ENCODE data around the gene PODXL2. TPM values are rescaled to one million over a fixed set of nuclear protein-coding genes. Genes with fewer than 3 reads are reported as not detected.

Gene PODXL2
- total RNA-seq, 2 donors from 2014 or later, result 0.14 to 1.4 TPM

- H3K9me3 Mint-ChIP-seq, result no peaks in the 10 kb centered on the region
- H3K4me1 Mint-ChIP-seq (ENCODE audit: low read depth), result peaks cover 19% of the 10 kb centered on the region
- H3K36me3 Mint-ChIP-seq (ENCODE audit: insufficient read depth in 2 of 2), result peaks cover 26 to 69% of the 10 kb centered on the region in 2 donors
- H3K4me3 Mint-ChIP-seq, result no peak overlapping the region
- ATAC-seq (replicated peaks in 1 of 2) (no peak), DNase-seq (no peak)
- H3K27me3 Mint-ChIP-seq (ENCODE audit: low read depth), result no peaks in the 10 kb centered on the region
- no peak overlapping the region for H3K27ac Mint-ChIP-seq
Observed at GRCh38 chr3:127610105-127610504, 18.9 kb upstream of the PODXL2 start.

- Mint-ChIP-seq H3K9me3 (no peaks in the 10 kb centered on the region), H3K27me3 (ENCODE audit: low read depth) (no peaks in the 10 kb centered on the region), H3K27ac (no peak overlapping the region), H3K4me3 (no peak overlapping the region), H3K36me3 (ENCODE audit: insufficient read depth in 2 of 2) (peaks cover 20 to 60% of the 10 kb centered on the region in 2 donors), H3K4me1 (ENCODE audit: low read depth) (peaks cover 19% of the 10 kb centered on the region)
- ATAC-seq (replicated peaks in 1 of 2) (no peak), DNase-seq (no peak)
Observed at GRCh38 chr3:127611251-127611650, 17.7 kb upstream of the PODXL2 start.

GRCh38 chr3:127612966-127613365, 16.0 kb upstream of the PODXL2 start:
- ATAC-seq (replicated peaks in 1 of 2), result no peak
- no peak for DNase-seq
- Mint-ChIP-seq H3K4me3 (no peak overlapping the region), H3K27ac (no peak overlapping the region), H3K9me3 (no peaks in the 10 kb centered on the region), H3K36me3 (ENCODE audit: insufficient read depth in 2 of 2) (peaks cover 15 to 51% of the 10 kb centered on the region in 2 donors), H3K27me3 (ENCODE audit: low read depth) (no peaks in the 10 kb centered on the region), H3K4me1 (ENCODE audit: low read depth) (peaks cover 19% of the 10 kb centered on the region)

- DNase-seq (no peak), ATAC-seq (replicated peaks in 1 of 2) (no peak)
- Mint-ChIP-seq H3K9me3 (no peaks in the 10 kb centered on the region), H3K27me3 (ENCODE audit: low read depth) (no peaks in the 10 kb centered on the region), H3K36me3 (ENCODE audit: insufficient read depth in 2 of 2) (peaks cover 14 to 50% of the 10 kb centered on the region in 2 donors), H3K4me1 (ENCODE audit: low read depth) (peaks cover 19% of the 10 kb centered on the region), H3K4me3 (no peak overlapping the region), H3K27ac (no peak overlapping the region)
Observed at GRCh38 chr3:127613406-127613805, 15.6 kb upstream of the PODXL2 start.

- Mint-ChIP-seq H3K27me3 (ENCODE audit: low read depth) (no peaks in the 10 kb centered on the region), H3K36me3 (ENCODE audit: insufficient read depth in 2 of 2) (peaks cover 12 to 46% of the 10 kb centered on the region in 2 donors), H3K4me1 (ENCODE audit: low read depth) (peaks cover 11% of the 10 kb centered on the region), H3K27ac (peak overlapping the region; percentile 72), H3K4me3 (no peak overlapping the region), H3K9me3 (no peaks in the 10 kb centered on the region)
- DNase-seq (no peak), ATAC-seq (replicated peaks in 1 of 2) (no peak)
Observed at GRCh38 chr3:127614928-127615589, 13.9 kb upstream of the PODXL2 start.

- peaks cover 6% of the 10 kb centered on the region for H3K4me1 Mint-ChIP-seq (ENCODE audit: low read depth)
- H3K9me3 Mint-ChIP-seq, result no peaks in the 10 kb centered on the region
- ATAC-seq (replicated peaks in 1 of 2), result no peak
- H3K36me3 Mint-ChIP-seq (ENCODE audit: insufficient read depth in 2 of 2), result peaks cover 15 to 41% of the 10 kb centered on the region in 2 donors
- DNase-seq, result no peak
- H3K4me3 Mint-ChIP-seq, result no peak overlapping the region
- H3K27me3 Mint-ChIP-seq (ENCODE audit: low read depth), result no peaks in the 10 kb centered on the region
- peak overlapping the region; percentile 72 for H3K27ac Mint-ChIP-seq
Observed at GRCh38 chr3:127615631-127616305, 13.2 kb upstream of the PODXL2 start.

- H3K27ac Mint-ChIP-seq, result no peak overlapping the region
- H3K4me1 Mint-ChIP-seq (ENCODE audit: low read depth), result peaks cover 4% of the 10 kb centered on the region
- peaks cover 16 to 34% of the 10 kb centered on the region in 2 donors for H3K36me3 Mint-ChIP-seq (ENCODE audit: insufficient read depth in 2 of 2)
- ATAC-seq (replicated peaks in 1 of 2) (no peak), DNase-seq (no peak)
- H3K27me3 Mint-ChIP-seq (ENCODE audit: low read depth), result no peaks in the 10 kb centered on the region
- H3K4me3 Mint-ChIP-seq, result no peak overlapping the region
- no peaks in the 10 kb centered on the region for H3K9me3 Mint-ChIP-seq
Observed at GRCh38 chr3:127616836-127617605, 12.0 kb upstream of the PODXL2 start.

- Mint-ChIP-seq H3K27ac (no peak overlapping the region), H3K4me3 (no peak overlapping the region)
Observed at GRCh38 chr3:127618891-127619290, 10.1 kb upstream of the PODXL2 start.

GRCh38 chr3:127620637-127621375, 8.2 kb upstream of the PODXL2 start:
- Mint-ChIP-seq H3K4me3 (no peak overlapping the region), H3K27ac (no peak overlapping the region)
- no peak for DNase-seq

More at GRCh38 chr3:127618891-127619290, 10.1 kb upstream of the PODXL2 start:
- no peak for DNase-seq
- Mint-ChIP-seq H3K27me3 (ENCODE audit: low read depth) (no peaks in the 10 kb centered on the region), H3K4me1 (ENCODE audit: low read depth) (no peaks in the 10 kb centered on the region), H3K36me3 (ENCODE audit: insufficient read depth in 2 of 2) (peaks cover 14 to 25% of the 10 kb centered on the region in 2 donors), H3K9me3 (no peaks in the 10 kb centered on the region)
- ATAC-seq (replicated peaks in 1 of 2), result no peak

GRCh38 chr3:127622031-127622430, 7.0 kb upstream of the PODXL2 start:
- Mint-ChIP-seq H3K4me1 (ENCODE audit: low read depth) (peaks cover 15% of the 10 kb centered on the region), H3K27ac (no peak overlapping the region), H3K4me3 (no peak overlapping the region), H3K9me3 (no peaks in the 10 kb centered on the region), H3K36me3 (ENCODE audit: insufficient read depth in 2 of 2) (peaks cover 8 to 15% of the 10 kb centered on the region in 2 donors), H3K27me3 (ENCODE audit: low read depth) (peaks cover 5% of the 10 kb centered on the region)
- ATAC-seq (replicated peaks in 1 of 2), result no peak
- DNase-seq, result no peak

More at GRCh38 chr3:127620637-127621375, 8.2 kb upstream of the PODXL2 start:
- Mint-ChIP-seq H3K4me1 (ENCODE audit: low read depth) (peaks cover 5% of the 10 kb centered on the region), H3K27me3 (ENCODE audit: low read depth) (no peaks in the 10 kb centered on the region), H3K9me3 (no peaks in the 10 kb centered on the region), H3K36me3 (ENCODE audit: insufficient read depth in 2 of 2) (peaks cover 12 to 18% of the 10 kb centered on the region in 2 donors)
- ATAC-seq (replicated peaks in 1 of 2), result no peak

GRCh38 chr3:127622772-127623576, 6.0 kb upstream of the PODXL2 start:
- H3K36me3 Mint-ChIP-seq (ENCODE audit: insufficient read depth in 2 of 2), result peaks cover 8 to 11% of the 10 kb centered on the region in 2 donors
- H3K9me3 Mint-ChIP-seq, result no peaks in the 10 kb centered on the region
- peaks cover 15% of the 10 kb centered on the region for H3K27me3 Mint-ChIP-seq (ENCODE audit: low read depth)
- H3K4me3 Mint-ChIP-seq, result no peak overlapping the region
- DNase-seq, result no peak
- no peak for ATAC-seq (replicated peaks in 1 of 2)
- H3K27ac Mint-ChIP-seq, result no peak overlapping the region
- H3K4me1 Mint-ChIP-seq (ENCODE audit: low read depth), result peaks cover 20% of the 10 kb centered on the region

GRCh38 chr3:127624063-127624462, 4.9 kb upstream of the PODXL2 start:
- peaks cover 4 to 6% of the 10 kb centered on the region in 2 donors for H3K36me3 Mint-ChIP-seq (ENCODE audit: insufficient read depth in 2 of 2)
- no peak for ATAC-seq (replicated peaks in 1 of 2)

More at GRCh38 chr3:127624063-127624462, 4.9 kb upstream of the PODXL2 start:
- Mint-ChIP-seq H3K27me3 (ENCODE audit: low read depth) (peaks cover 23% of the 10 kb centered on the region), H3K4me3 (no peak overlapping the region), H3K27ac (no peak overlapping the region), H3K9me3 (no peaks in the 10 kb centered on the region), H3K4me1 (ENCODE audit: low read depth) (peaks cover 27% of the 10 kb centered on the region)
- DNase-seq, result no peak

All from activated T-cell treated with anti-CD3 and anti-CD28 coated beads, Interleukin-2, amount 50 U/mL, for 72 hours (primary cell).